Stimulated activated naive B cell treated with anti-CD40 and anti-IgM and Interleukin-4, amounts not matched to agents 10 μg/mL and 1 μg/mL and 100 μg/mL, for 72 hours (primary cell): ENCODE results near the gene ANKRD52.
A peak's percentile ranks its signal among the peaks of the same experiment; 100 is the strongest.
"Not testable (repeated sequence)": the region's sequence is repeated elsewhere in the genome, so short reads cannot be mapped to it uniquely, and the experiment has no call there.

Source experiments
- ATAC-seq, 2 donors: fragments of 150-1000 bp; cut with Tn5 transposase; replicated peaks; 2 replicates each; pipeline ENCODE4 v1.10.0; 2021; ENCODE audit warnings: moderate library complexity in 1 of 2
- DNase-seq: peaks from one replicate; pipeline ENCODE4 v3.0.0; 2021
- H3K27ac Mint-ChIP-seq: one replicate; pipeline ENCODE4 v1.8.0; 2022; ENCODE audit warnings: mild to moderate bottlenecking, mixed read lengths
- H3K27me3 Mint-ChIP-seq, 2 donors: one replicate each; pipeline ENCODE4 v1.8.0; 2022; ENCODE audit warnings: mixed read lengths in 2 of 2
- H3K36me3 Mint-ChIP-seq, 2 donors: one replicate each; pipeline ENCODE4 v1.8.0; 2022; ENCODE audit warnings: mixed read lengths in 2 of 2, mild to moderate bottlenecking in 1 of 2
- H3K4me1 Mint-ChIP-seq, 2 donors: one replicate each; pipeline ENCODE4 v1.8.0; 2022; ENCODE audit warnings: mixed read lengths in 2 of 2, mild to moderate bottlenecking in 1 of 2
- H3K4me3 Mint-ChIP-seq, 2 donors: one replicate each; pipeline ENCODE4 v1.8.0; 2022; ENCODE audit warnings: mild to moderate bottlenecking in 2 of 2, mixed read lengths in 2 of 2, moderate library complexity in 1 of 2
- H3K9me3 Mint-ChIP-seq, 2 donors: one replicate each; pipeline ENCODE4 v1.8.0; 2022; ENCODE audit warnings: mixed read lengths in 2 of 2, mild to moderate bottlenecking in 1 of 2

The ANKRD52 gene

DNA sequence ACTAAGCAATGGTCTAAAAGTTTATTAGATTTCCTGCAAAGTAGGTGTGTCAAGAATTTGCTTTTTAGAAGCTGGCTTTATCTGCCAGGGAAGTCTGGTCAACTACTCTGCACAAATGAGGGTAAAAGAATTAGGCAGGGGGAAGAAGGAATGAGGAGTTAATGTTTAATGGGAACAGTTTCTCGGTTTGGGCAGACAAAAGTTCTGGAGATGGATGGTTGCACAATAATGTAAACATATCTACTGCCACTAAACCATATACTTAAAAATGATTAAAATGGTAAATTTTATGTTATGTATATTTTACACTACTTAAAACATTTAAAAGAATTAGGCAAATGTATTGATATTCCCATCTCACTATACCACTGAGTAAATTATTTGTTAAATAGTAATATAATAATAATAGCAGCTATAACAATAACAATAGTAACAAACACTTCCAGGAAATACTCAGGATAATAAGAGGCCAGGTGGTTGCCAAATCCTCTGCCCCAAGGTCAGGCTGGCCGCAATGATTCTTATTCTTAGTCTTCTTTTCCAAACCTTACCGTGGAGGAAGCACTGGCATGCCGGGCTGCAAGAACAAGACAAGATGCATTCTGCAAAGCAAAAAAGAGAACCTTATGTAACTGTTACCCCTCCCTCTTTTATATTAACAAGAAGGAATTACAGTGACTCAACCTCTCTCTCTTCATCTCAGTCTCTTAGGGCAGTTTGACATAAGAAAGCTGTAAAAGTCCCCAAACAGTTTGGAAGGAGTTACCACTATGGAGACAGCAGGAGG, 28.1 kb upstream of the ANKRD52 start:
- peaks cover 25 to 54% of the 10 kb centered on the region in 2 donors for H3K36me3 Mint-ChIP-seq
- no peaks in the 10 kb centered on the region for H3K9me3 Mint-ChIP-seq

DNA sequence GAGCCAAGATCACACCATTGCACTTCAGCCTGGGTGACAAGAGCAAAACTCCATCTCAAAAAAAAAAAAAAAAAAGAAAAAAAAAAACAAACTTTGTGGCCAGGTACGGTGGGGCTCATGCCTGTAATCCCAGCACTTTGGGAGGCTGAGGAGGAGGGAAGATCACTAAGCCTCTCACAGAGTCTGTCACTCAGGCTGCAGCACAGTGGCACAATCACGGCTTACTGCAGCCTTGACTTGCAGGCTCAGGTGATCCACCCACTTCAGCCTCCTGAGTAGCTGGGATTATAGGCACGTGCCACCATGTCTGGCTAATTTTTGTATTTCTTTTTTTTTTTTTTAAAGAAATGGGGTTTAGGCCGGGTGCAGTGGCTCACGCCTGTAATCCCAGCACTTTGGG, 26.1 kb upstream of the ANKRD52 start:
- H3K36me3 Mint-ChIP-seq, result peaks cover 24 to 46% of the 10 kb centered on the region in 2 donors
- not testable (repeated sequence) for H3K27me3 Mint-ChIP-seq, H3K4me1 Mint-ChIP-seq, H3K9me3 Mint-ChIP-seq, ATAC-seq, H3K4me3 Mint-ChIP-seq, H3K27ac Mint-ChIP-seq, DNase-seq

More for the DNA sequence above, 28.1 kb upstream of the ANKRD52 start:
- DNase-seq (no peak), ATAC-seq (no peak)
- Mint-ChIP-seq H3K4me1 (peaks cover 7 to 10% of the 10 kb centered on the region in 2 donors), H3K27me3 (no peaks in the 10 kb centered on the region), H3K27ac (no peak overlapping the region), H3K4me3 (no peak overlapping the region)

DNA sequence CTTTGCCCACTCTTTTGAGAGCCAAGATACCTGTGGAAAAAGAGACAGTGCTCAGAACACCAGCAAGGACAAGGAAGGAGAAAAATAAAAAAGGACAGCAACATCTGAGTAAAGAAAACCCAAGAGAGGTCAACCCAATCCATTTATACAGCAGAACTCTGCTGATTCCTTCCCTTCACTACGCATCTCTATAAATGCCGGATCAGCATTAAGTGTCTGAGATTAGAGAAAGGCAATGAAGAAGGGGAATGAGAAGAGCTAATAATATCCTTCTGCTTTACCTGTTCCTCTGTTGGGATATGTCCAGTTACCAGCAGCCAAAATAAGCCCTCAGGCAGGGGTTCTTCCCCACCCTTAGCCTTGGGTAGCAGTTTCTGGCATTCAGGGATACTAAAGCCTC, 24.4 kb upstream of the ANKRD52 start:
- no peak overlapping the region for H3K4me3 Mint-ChIP-seq
- no peaks in the 10 kb centered on the region for H3K27me3 Mint-ChIP-seq
- DNase-seq, result no peak
- peaks cover 4 to 8% of the 10 kb centered on the region in 2 donors for H3K4me1 Mint-ChIP-seq
- no peak for ATAC-seq
- peak overlapping the region; percentile 88 for H3K27ac Mint-ChIP-seq
- H3K9me3 Mint-ChIP-seq, result no peaks in the 10 kb centered on the region
- peaks cover 24 to 49% of the 10 kb centered on the region in 2 donors for H3K36me3 Mint-ChIP-seq

DNA sequence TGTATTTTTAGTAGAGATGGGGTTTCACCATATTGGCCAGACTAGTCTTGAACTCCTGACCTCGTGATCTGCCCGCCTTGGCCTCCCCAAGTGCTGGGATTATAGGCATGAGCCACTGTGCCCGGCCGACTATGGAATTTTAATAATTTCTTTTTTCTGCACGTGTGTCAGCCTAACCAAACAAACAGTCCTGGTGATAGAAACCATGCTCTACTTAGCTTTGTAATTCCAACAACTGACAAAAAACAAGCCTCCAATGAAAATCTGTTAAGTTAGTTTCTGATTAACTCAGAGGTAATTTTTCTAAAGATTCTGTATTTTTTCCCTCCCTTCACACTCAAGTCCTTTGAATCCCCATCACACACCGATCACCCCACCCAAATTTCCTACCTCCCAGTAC, 23.8 kb upstream of the ANKRD52 start:
- no peak overlapping the region for H3K4me3 Mint-ChIP-seq
- H3K36me3 Mint-ChIP-seq, result peaks cover 22 to 49% of the 10 kb centered on the region in 2 donors
- H3K4me1 Mint-ChIP-seq, result peaks cover 4 to 8% of the 10 kb centered on the region in 2 donors
- no peak for ATAC-seq
- H3K27ac Mint-ChIP-seq, result peak overlapping the region; percentile 88
- DNase-seq, result no peak
- H3K27me3 Mint-ChIP-seq, result no peaks in the 10 kb centered on the region
- H3K9me3 Mint-ChIP-seq, result no peaks in the 10 kb centered on the region

DNA sequence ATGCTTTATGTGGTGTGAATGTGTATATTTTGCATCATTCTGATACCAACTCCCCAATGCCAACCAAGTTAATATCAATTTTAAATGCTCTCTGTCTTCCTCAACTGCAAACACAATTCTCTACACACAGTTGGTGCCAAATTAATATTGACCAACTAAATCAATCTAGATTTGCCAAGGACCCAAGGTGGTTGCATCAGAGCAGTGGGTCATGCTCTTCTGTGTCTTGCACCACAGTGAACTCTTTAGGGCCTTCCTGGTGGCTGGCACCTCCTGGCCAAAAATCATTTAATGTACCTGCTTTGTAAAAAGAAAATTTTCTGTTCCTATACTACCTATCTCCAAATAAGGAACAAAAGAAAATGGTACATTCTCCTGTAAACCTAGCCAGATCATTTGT, 22.7 kb upstream of the ANKRD52 start:
- peaks cover 19 to 44% of the 10 kb centered on the region in 2 donors for H3K36me3 Mint-ChIP-seq
- no peaks in the 10 kb centered on the region for H3K9me3 Mint-ChIP-seq
- no peak overlapping the region for H3K4me3 Mint-ChIP-seq
- H3K27ac Mint-ChIP-seq, result no peak overlapping the region
- H3K4me1 Mint-ChIP-seq, result peaks cover 4 to 6% of the 10 kb centered on the region in 2 donors
- ATAC-seq (no peak), DNase-seq (no peak)
- H3K27me3 Mint-ChIP-seq, result no peaks in the 10 kb centered on the region

DNA sequence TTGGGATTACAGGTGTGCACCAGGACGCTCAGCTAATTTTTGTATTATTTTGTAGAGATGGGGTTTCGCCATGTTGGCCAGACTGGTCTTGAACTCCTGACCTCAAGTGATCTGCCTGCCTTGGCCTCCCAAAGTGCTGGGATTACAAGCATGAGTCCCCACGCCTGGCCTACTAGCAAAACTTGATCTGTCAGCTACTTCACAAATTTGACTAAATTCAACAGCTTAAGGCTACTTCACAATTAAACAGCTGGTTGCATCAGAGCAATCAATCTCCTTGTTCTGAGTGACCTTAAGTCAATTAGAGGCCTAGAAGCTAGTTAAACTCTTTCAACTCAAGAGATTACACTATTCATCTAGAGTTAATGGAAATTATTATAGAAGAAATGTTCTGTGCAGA, 20.7 kb upstream of the ANKRD52 start:
- peaks cover 22 to 46% of the 10 kb centered on the region in 2 donors for H3K36me3 Mint-ChIP-seq
- H3K4me3 Mint-ChIP-seq, result no peak overlapping the region
- ATAC-seq, result no peak
- no peak for DNase-seq
- H3K27ac Mint-ChIP-seq, result no peak overlapping the region
- H3K4me1 Mint-ChIP-seq, result peaks cover 4 to 6% of the 10 kb centered on the region in 2 donors
- no peaks in the 10 kb centered on the region for H3K27me3 Mint-ChIP-seq
- H3K9me3 Mint-ChIP-seq, result no peaks in the 10 kb centered on the region

DNA sequence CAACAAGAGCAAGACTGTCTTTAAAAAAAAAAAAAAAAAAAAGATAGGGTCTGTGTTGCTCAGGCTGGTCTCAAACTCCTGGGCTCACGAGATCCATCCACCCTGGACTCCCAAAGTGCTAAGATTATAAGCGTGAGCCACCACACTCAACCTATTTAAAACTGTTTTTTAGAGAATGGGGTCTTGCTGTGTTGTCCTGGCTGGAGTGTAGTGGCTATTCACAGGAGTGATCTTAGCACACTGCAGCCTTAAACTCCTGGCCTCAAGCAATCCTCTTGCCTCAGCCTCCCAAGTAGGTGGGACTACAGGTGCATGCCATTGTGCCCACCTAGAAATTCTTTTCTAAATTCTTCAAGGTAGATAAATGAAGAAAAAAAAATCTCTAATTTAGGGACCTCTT, 16.1 kb upstream of the ANKRD52 start:
- Mint-ChIP-seq H3K9me3 (no peaks in the 10 kb centered on the region), H3K27me3 (no peaks in the 10 kb centered on the region), H3K4me3 (no peak overlapping the region), H3K27ac (no peak overlapping the region), H3K4me1 (no peaks in the 10 kb centered on the region), H3K36me3 (peaks cover 23 to 42% of the 10 kb centered on the region in 2 donors)
- DNase-seq (no peak), ATAC-seq (no peak)

DNA sequence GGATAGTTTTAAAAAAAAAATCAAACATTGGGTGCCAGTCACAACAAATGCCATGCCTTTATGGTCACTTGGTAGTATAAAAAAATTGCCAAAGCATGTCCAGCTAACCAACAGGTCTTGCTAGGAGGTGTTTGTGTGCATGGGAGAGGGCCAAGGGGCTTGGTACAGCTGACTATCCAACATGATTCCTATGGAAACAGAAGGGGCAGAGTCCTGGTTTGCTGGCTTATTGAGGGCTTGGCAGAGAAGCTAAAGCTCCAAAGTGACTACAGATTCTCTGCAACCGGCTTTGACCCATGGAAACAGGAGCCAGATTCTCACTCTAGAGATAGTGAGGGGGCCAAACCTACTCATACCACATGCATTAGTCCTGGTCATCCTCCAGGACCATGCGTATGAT, 14.3 kb upstream of the ANKRD52 start:
- not testable (repeated sequence) for H3K9me3 Mint-ChIP-seq, H3K27me3 Mint-ChIP-seq, DNase-seq

DNA sequence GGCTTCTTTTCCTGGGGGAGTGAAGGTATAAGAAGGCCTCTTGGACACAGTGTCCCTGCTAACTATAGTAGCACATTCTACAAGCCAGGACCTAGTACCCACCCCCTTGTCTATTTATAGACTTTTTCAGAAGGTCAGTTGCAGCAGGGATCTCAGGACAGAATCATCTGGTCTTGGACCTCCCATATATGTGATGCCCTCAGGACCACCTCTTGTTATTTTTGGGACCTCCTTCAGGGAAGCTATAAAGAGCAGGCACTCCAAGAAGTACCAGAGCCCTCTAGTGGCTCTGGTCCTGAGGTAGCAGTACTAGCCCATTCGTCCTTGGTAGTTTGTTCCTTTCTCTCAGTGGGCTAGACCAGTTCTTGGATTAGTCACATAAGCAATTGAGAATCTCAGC, 12.8 kb upstream of the ANKRD52 start:
- H3K36me3 Mint-ChIP-seq, result peaks cover 22 to 39% of the 10 kb centered on the region in 2 donors
- ATAC-seq, result no peak
- DNase-seq, result no peak
- peaks cover 15 to 21% of the 10 kb centered on the region in 2 donors for H3K4me1 Mint-ChIP-seq
- peak overlapping the region; percentile 10 for H3K27ac Mint-ChIP-seq
- no peaks in the 10 kb centered on the region for H3K9me3 Mint-ChIP-seq
- H3K4me3 Mint-ChIP-seq, result no peak overlapping the region
- H3K27me3 Mint-ChIP-seq, result no peaks in the 10 kb centered on the region

More for the DNA sequence above, 14.3 kb upstream of the ANKRD52 start:
- H3K4me3 Mint-ChIP-seq, H3K27ac Mint-ChIP-seq, ATAC-seq: not testable (repeated sequence)
- Mint-ChIP-seq H3K36me3 (peaks cover 23 to 41% of the 10 kb centered on the region in 2 donors), H3K4me1 (peaks cover 8 to 11% of the 10 kb centered on the region in 2 donors)

DNA sequence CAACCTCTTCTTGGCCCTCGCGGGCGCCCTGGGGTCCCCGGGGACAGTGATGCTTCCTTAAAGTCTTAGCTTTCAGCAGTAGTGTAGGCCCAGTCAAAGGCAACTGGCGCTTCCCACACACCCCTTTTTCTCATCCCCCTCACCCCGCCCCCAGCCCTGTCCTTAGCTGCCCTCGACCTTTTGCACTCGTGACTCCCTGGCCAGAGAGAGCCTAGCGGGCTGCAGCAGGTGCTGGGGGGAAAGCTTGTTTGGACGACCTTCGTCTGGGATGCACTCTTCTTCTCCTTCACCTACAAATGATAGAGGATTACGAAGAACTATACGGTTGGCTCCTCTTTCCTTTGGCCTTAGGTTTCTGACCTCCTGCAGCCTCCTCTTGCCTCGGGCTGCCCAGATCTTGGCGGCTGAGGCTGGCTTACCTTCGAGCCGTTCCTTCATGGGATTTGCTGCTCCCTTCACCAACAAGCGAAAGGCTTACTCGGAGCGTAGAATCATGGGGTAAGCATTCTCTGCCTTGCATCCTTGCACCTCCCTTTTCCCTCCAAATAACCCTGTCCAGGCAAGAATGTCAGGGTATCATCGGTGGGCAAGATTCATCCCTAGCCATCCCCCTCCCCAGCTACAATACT, 9.4 kb upstream of the ANKRD52 start:
- H3K36me3 Mint-ChIP-seq, result peaks cover 9 to 20% of the 10 kb centered on the region in 2 donors
- H3K9me3 Mint-ChIP-seq, result no peaks in the 10 kb centered on the region
- peak overlapping the region; percentile 63 for H3K27ac Mint-ChIP-seq
- ATAC-seq (peak; percentile 50 to 51), DNase-seq (no peak)
- peak overlapping the region; percentile 93 to 96 for H3K4me3 Mint-ChIP-seq
- no peaks in the 10 kb centered on the region for H3K27me3 Mint-ChIP-seq
- H3K4me1 Mint-ChIP-seq, result peaks cover 17 to 21% of the 10 kb centered on the region in 2 donors

DNA sequence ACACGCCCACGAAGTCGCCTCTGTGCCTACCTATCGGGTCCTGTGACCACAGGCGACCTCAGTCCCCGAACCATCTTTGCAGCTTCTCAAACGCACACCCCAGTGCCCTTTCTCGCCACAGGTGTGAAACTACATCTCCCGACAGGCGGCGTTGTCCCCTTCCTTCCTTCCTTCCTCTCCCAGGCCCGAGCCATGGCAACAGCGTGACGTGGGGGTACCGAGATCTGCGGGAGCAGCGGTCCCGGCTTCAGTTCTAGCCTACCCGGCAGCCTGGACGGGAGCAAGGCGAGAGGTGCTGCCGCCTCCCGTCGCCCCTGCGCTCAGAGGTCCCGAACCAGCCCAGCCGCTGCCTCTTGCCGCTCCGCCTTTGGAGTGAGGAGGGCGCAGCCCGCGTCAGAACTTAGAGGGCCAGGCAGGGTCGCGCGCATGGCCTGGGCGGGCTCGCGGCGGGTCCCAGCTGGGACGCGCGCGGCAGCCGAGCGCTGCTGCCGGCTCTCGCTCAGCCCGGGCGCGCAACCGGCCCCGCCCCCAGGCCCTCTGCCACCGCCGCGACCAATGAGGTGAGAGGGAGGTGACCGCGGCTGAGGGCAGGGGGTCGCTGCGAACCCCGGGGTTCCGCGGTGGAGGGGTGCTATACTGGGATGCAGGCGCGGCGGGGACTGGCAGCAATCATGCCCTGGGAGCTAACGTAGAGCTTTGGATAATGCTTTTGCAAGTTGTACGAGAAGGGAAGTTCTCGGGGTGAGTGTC, 8.7 kb upstream of the ANKRD52 start, which contains the start of gene COQ10A:
TSS of gene COQ10A (plus strand) at position 250 of the 750 bp plus-strand sequence. CDS start at position 427, 177 bp downstream.
- no peaks in the 10 kb centered on the region for H3K9me3 Mint-ChIP-seq
- peaks cover 17 to 21% of the 10 kb centered on the region in 2 donors for H3K4me1 Mint-ChIP-seq
- H3K36me3 Mint-ChIP-seq, result peaks cover 9 to 16% of the 10 kb centered on the region in 2 donors
- DNase-seq (peak; percentile 85), ATAC-seq (peak; percentile 90 to 93)
- H3K4me3 Mint-ChIP-seq, result peak within 1 kb of the TSS; percentile 93 to 96
- no peaks in the 10 kb centered on the region for H3K27me3 Mint-ChIP-seq
- H3K27ac Mint-ChIP-seq, result peak within 1 kb of the TSS; percentile 97

DNA sequence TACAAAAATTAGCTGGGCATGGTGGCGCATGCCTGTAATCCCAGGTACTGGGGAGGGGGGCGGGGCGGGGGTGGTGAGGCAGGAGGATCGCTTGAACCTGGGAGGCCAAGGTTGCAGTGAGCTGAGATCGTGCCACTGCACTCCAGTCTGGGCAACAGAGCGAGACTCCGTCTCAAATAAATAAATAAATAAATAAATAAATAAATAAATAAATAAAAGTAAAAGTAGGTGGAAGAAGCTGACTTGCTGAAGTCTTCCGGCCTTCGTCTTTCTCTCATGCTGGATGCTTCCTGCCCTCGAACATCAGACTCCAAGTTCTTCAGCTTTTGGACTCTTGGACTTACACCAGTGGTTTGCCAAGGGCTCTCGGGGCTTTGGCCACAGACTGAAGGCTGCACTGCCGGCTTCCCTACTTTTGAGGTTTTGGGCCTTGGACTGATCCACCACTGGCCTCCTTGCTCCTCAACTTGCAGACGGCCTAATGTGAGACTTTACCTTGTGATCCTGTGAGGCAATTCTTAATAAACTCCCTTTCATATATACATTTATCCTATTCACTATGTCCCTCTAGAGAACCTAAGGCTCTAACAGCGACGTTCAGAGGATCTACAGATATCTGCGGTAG, 8.0 kb upstream of the ANKRD52 start:
- Mint-ChIP-seq H3K4me3 (peak overlapping the region; percentile 93 to 96), H3K36me3 (peaks cover 9 to 13% of the 10 kb centered on the region in 2 donors), H3K4me1 (peaks cover 17 to 21% of the 10 kb centered on the region in 2 donors), H3K27ac (peak overlapping the region; percentile 97)
- not testable (repeated sequence) for H3K9me3 Mint-ChIP-seq, H3K27me3 Mint-ChIP-seq, ATAC-seq, DNase-seq

DNA sequence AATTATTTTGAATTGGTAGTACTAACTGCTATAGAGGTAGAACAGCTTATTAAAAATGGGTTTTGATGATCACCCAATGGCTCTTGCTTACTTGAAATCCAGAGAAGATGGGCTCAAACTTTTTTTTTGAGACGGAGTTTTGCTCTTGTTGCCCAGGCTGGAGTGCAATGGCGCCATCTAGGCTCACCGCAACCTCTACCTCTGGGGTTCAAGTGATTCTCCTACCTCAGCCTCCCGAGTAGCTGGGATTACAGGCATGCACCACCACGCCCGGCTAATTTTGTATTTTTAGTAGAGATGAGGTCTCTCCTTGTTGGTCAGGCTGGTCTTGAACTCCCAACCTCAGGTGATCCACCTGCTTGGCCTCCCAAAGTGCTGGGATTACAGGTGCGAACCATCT, 4.8 kb upstream of the ANKRD52 start:
- not testable (repeated sequence) for H3K36me3 Mint-ChIP-seq, H3K9me3 Mint-ChIP-seq, DNase-seq, H3K27ac Mint-ChIP-seq, H3K27me3 Mint-ChIP-seq, ATAC-seq, H3K4me3 Mint-ChIP-seq
- peaks cover 17 to 25% of the 10 kb centered on the region in 2 donors for H3K4me1 Mint-ChIP-seq
